Muscle layer of duodenum (tissue), 2 donors: ENCODE results near the gene NSD1.
"Not testable (repeated sequence)": the region's sequence is repeated elsewhere in the genome, so short reads cannot be mapped to it uniquely, and the experiment has no call there.

Experiments
- H3K27ac ChIP-seq: one replicate; pipeline ENCODE4 v1.7.0; 2013; ENCODE audit warnings: mild to moderate bottlenecking, low read length
- H3K27me3 ChIP-seq: one replicate; pipeline ENCODE4 v1.7.0; 2013; ENCODE audit warnings: low read depth, mild to moderate bottlenecking, control low read depth, low read length
- H3K36me3 ChIP-seq, 2 donors: one replicate each; pipeline ENCODE4 v1.7.0; 2013; ENCODE audit warnings: low read length in 2 of 2, control low read depth in 1 of 2, mild to moderate bottlenecking in 1 of 2; ENCODE audit not compliant: insufficient read depth in 2 of 2, control insufficient read depth in 1 of 2
- H3K4me1 ChIP-seq, 2 donors: one replicate each; pipeline ENCODE4 v1.7.0; 2013; ENCODE audit warnings: low read length in 2 of 2, mild to moderate bottlenecking in 2 of 2, control low read depth in 1 of 2, moderate library complexity in 1 of 2; ENCODE audit not compliant: insufficient read depth in 2 of 2, control insufficient read depth in 1 of 2
- H3K4me3 ChIP-seq, 2 donors: one replicate each; pipeline ENCODE4 v1.7.0; 2013; ENCODE audit warnings: low read length in 2 of 2, low read depth in 1 of 2, mild to moderate bottlenecking in 1 of 2
- H3K9me3 ChIP-seq, 2 donors: one replicate each; pipeline ENCODE4 v1.7.0; 2013; ENCODE audit warnings: low read length in 2 of 2, control low read depth in 1 of 2, mild to moderate bottlenecking in 1 of 2; ENCODE audit not compliant: control insufficient read depth in 1 of 2
- donor health status: healthy.

Gene NSD1

DNA sequence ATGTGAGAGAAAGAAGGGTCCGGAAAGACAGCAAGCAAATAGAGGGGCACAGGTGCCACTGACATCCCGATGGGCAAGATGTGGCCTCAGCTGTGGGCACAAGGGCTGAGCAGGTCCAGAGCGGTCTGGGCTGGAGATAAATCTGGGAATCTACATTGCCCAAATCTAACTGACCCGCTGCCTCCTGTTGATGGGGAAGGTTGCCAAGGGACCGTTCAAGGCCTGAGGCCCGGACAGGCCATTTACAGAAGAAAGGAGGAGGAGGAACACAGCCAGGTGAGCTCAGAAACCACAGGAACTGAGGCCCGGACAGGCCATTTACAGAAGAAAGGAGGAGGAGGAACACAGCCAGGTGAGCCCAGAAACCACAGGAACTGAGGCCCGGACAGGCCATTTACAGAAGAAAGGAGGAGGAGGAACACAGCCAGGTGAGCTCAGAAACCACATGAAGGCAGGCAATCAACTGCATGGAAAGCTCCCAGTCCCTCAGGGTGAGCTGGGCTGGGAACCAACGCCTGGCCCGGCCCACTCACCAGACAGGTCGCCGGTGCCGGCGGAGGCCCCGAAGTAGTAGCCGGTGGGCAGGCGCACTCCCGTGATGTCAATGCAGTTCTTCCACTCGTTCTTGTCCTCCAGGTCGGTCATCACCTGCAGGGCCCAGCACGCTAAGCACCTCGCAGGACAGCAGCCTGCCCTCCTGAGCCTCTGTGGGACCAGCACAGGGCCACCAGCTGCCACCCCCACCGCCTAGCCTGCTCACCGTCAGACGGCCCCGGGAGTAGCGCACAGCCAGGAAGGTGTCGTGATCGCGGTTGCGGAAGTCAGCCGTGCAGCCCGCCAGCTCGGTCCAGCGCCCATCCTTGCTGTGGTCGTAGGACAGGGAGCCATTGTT is 203.3 kb downstream of the NSD1 start:
- peaks cover 40 to 81% of the 10 kb centered on the region in 2 donors for H3K36me3 ChIP-seq
- no peak overlapping the region for H3K27ac ChIP-seq
- H3K9me3 ChIP-seq = no peaks in the 10 kb centered on the region
- H3K27me3 ChIP-seq = no peaks in the 10 kb centered on the region
- H3K4me3 ChIP-seq = no peak overlapping the region
- H3K4me1 ChIP-seq = no peaks in the 10 kb centered on the region

DNA sequence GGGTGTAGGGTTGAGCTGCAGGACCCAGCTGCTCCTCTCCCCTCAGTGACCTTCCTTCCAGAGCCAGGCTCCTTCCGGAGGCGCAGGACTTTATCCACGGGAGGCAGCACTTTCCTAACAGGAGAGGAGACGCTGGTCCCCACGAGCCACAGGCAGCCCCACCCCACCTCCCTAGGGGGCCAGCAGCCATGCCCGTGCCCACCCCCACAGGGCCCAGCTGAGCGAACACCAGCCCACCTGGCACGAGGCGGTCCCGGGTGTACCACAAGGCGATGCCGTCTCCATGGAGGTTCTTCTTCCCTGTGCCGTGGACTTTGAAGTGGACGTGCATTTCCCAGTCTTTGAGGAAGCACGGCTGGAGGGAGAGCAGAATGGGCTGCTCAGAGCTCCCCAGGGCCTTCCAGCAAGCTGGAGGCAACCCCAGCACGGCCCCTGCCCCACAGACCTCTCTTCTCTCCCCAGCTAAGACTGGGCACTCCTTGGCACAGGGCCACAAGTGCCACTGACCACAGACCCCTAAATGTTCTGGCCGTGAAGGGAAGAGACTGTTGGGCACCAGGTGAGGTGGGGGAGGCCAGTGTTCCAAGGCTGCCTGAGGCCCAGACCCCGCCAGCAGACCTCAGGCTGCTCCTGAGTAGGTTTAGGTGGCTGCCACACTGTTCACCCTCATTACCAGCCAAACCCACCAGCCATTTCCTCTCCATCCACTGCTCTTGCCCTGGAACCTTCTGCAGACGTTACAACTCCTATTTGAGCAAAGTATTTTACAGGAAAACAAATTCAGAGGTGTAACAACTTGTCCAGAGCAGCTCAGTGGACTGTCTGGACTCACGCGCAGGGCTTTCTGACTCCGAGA is 204.9 kb downstream of the NSD1 start:
- Histone ChIP-seq H3K9me3 (no peaks in the 10 kb centered on the region), H3K27ac (no peak overlapping the region), H3K4me3 (no peak overlapping the region), H3K27me3 (no peaks in the 10 kb centered on the region), H3K4me1 (no peaks in the 10 kb centered on the region), H3K36me3 (peaks cover 40 to 65% of the 10 kb centered on the region in 2 donors)

DNA sequence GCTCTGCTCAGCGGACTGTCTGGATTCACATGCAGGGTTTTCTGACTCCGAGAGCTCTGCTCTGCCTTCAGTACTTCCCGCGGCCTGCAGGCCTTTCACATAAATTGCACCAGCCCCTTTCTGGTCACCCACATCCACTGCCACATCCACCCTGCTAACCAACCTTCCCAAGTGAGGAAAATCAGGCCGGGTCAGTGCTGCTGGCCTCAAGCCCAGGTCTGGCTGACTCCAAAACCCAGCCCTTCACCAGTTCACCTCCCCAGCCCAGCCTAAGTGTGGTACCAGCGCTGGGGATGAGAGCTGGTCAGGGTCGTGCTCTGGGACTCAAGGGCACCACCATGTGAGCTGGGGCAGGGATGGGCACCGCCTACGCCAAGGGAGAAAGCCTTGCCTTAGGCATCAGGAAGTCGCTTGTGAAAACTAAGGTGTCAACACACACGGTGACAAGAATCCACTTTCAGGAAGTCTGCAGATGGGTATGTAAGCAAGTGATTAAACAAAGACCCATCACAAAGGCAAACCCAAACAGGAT is 205.6 kb downstream of the NSD1 start:
- Histone ChIP-seq H3K27me3 (no peaks in the 10 kb centered on the region), H3K9me3 (no peaks in the 10 kb centered on the region), H3K4me3 (no peak overlapping the region), H3K36me3 (peaks cover 40 to 58% of the 10 kb centered on the region in 2 donors), H3K27ac (no peak overlapping the region), H3K4me1 (no peaks in the 10 kb centered on the region)

DNA sequence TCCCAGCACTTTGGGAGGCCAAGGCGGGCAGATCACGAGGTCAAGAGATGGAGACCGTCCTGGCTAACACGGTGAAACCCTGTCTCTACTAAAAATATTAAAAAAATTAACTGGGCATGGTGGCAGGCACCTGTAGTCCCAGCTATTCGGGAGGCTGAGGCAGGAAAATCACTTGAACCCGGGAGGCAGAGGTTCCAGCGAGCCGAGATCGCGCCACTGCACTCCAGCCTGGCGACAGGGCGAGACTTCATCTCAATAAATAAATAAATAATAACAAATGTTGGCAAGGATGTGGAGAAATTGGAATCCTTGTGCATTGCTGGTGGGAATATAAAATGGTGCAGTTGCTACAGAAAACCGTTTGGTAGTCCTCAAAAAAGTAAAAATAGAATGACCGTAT is 209.4 kb downstream of the NSD1 start:
- not testable (repeated sequence) for H3K9me3 ChIP-seq, H3K27ac ChIP-seq, H3K4me3 ChIP-seq, H3K4me1 ChIP-seq, H3K27me3 ChIP-seq
- peaks cover 18 to 20% of the 10 kb centered on the region in 2 donors for H3K36me3 ChIP-seq

DNA sequence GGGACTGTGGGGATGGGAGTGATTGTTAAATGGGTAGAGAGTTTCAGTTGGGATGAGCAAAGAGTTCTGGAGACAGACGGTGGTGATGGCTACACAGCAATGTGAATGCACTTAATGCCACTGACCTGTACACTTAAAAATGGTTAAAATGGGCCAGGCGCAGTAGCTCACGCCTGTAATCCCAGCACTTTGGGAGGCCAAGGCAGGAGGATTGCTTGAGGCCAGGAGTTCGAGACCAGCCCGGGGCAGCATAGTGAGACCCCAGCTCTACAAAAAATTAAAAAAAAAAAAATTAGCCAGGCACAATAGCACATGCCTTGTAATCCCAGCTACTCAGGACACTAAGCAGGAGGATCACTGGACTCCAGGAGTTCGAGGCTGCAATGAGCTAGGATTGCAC is 210.2 kb downstream of the NSD1 start:
- Histone ChIP-seq H3K27me3 (no peaks in the 10 kb centered on the region), H3K36me3 (peaks cover 10 to 14% of the 10 kb centered on the region in 2 donors), H3K9me3 (no peaks in the 10 kb centered on the region), H3K27ac (no peak overlapping the region), H3K4me1 (peaks cover 0 to 13% of the 10 kb centered on the region in 2 donors), H3K4me3 (no peak overlapping the region)

DNA sequence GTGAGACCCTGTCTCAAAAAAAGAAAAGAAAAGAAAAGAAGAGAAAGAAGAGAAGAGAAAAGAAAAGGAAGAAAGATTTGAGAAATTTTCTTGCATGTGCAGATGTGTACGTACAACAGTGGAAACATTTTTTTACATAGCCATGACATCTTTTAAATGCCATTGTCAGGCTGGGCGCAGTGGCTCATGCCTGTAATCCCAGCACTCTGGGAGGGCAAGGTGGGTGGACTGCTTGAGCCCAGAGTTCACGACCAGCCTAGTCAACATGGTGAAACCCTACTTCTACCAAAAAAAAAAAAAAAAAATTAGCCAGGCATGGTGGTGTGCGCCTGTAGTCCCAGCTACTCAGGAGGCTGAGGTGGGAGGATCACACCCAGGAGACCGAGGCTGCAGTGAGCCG is 211.3 kb downstream of the NSD1 start:
- peaks cover 0 to 24% of the 10 kb centered on the region in 2 donors for H3K4me1 ChIP-seq
- H3K27ac ChIP-seq = no peak overlapping the region
- peaks cover 16 to 18% of the 10 kb centered on the region in 2 donors for H3K36me3 ChIP-seq
- H3K9me3 ChIP-seq = no peaks in the 10 kb centered on the region
- H3K27me3 ChIP-seq = no peaks in the 10 kb centered on the region
- H3K4me3 ChIP-seq = no peak overlapping the region

DNA sequence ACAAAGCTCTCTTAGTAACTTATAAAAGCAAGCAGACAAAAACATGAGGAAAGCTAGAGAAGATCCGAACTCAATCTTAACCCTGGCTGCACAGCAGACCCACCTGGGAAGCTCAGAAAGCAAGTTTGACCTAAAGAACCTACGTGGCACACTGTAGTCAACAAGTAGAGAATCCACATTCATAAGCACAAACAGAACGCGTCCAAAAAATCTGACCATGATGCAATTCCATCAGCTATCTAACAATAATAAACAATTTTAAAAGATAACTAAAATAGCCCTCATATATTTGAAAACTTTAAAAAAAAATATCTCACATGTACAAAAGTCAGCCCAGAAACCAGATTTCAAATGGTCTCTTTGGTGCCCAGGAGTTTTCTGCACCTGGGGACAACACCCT is 213.2 kb downstream of the NSD1 start:
- H3K9me3 ChIP-seq = no peaks in the 10 kb centered on the region
- H3K27me3 ChIP-seq = no peaks in the 10 kb centered on the region
- no peak overlapping the region for H3K27ac ChIP-seq
- no peak overlapping the region for H3K4me3 ChIP-seq
- peaks cover 6 to 36% of the 10 kb centered on the region in 2 donors for H3K4me1 ChIP-seq
- peaks cover 16% of the 10 kb centered on the region in 2 donors for H3K36me3 ChIP-seq

DNA sequence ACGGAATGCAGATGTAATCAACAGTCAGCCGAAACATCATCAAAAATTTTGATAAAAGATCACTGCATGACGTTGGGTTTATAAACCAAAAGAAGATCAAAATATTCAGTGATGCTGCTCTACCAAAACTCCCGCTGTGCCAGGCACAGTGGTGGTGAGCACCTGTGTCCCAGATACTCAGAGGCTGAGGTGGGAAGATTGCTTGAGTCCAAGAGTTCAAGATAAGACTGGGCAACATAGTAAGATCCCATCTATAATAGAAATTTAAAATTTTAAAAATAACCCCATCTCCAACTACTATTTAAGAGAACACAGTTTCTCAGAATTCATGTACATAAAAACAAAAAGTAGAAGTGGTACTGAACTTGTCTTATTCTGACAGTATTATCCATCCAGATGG is 214.1 kb downstream of the NSD1 start:
- Histone ChIP-seq H3K9me3 (no peaks in the 10 kb centered on the region), H3K36me3 (peaks cover 16% of the 10 kb centered on the region in 2 donors), H3K4me3 (no peak overlapping the region), H3K27me3 (no peaks in the 10 kb centered on the region), H3K27ac (no peak overlapping the region), H3K4me1 (peaks cover 6 to 42% of the 10 kb centered on the region in 2 donors)

DNA sequence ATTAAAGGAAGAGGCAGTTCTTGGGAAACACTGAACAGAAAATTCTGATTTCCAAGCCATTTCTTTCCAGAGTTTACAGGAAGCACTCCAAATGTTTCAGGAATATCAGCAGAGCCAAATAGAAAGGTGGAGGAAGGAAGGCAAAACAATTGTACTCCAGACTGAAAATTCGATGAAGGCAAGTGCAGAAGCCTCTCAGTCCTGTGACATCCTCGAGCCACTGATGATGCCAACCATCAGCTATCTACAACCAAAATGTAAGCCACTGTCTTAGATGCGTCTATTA is 215.7 kb downstream of the NSD1 start:
- Histone ChIP-seq H3K9me3 (no peaks in the 10 kb centered on the region), H3K27me3 (no peaks in the 10 kb centered on the region), H3K27ac (no peak overlapping the region), H3K4me3 (no peak overlapping the region), H3K4me1 (peaks cover 6 to 42% of the 10 kb centered on the region in 2 donors), H3K36me3 (peaks cover 16% of the 10 kb centered on the region in 2 donors)

DNA sequence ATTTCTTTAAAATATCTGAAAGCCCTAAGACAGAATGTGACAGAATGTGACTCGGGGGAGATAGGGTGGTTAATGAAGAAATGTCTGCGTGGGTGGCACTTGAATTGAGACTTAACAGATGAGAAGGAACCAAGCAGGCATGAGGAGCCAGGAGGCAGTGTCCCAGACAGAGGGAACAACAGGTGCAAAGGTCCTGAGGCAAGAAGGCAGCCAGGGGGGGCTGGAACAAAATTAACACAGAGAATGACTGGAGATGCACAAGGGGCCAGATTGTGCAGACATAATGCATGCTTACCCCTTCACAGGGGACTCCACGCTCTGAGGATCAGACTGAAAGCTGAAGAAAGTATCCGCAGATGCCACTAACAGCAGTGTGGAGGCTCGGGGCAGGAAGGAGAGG is 216.2 kb downstream of the NSD1 start:
- no peaks in the 10 kb centered on the region for H3K9me3 ChIP-seq
- no peaks in the 10 kb centered on the region for H3K27me3 ChIP-seq
- H3K36me3 ChIP-seq = peaks cover 16% of the 10 kb centered on the region in 2 donors
- peaks cover 6 to 42% of the 10 kb centered on the region in 2 donors for H3K4me1 ChIP-seq
- no peak overlapping the region for H3K27ac ChIP-seq
- peak overlapping the region; percentile 100 for H3K4me3 ChIP-seq
